ENCODE results near the gene PLSCR1. TPM values are rescaled to one million over a fixed set of nuclear protein-coding genes. Genes with fewer than 3 reads are reported as not detected.

Gene PLSCR1
- total and polyA plus RNA-seq, 9 of the 15 experiments (the other 6 are each of a cell fraction or from before 2014, with no cell fraction given): 40.6 to 122 (median 69.1) TPM

DNA sequence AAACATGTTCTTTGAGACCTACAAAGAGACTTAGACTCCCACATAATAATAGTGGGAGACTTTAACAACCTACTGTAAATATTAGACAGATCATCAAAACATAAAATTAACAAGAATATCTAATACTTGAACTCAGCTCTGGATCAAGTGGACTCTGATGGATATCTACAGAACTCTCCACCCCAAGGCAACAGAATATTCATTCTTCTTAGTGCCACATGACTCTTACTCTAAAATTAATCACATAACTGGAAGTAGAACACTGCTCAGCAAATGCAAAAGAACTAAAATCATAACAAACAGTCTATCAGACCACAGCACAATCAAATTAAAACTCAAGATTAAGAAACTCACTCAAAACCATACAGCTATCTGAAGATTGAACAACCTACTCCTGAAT is 59.1 kb downstream of the PLSCR1 start:
- Histone ChIP-seq H3K9me3 (replicated peaks; ENCODE audit: control insufficient read depth, insufficient read depth, low read depth, low read length) (no peaks in the 10 kb centered on the region), H3K27ac (ENCODE audit: extremely low read depth, low read depth, low read length) (no peak overlapping the region), H3K4me2 (ENCODE audit: insufficient read depth, low read length) (no peak overlapping the region), H3K4me1 (replicated peaks in 1 of 2; ENCODE audit: control insufficient read depth in 2 of 2, insufficient read depth in 2 of 2, low read length in 2 of 2) (no peaks in the 10 kb centered on the region), H3K79me2 (ENCODE audit: control insufficient read depth, insufficient read depth, low read length) (no peaks in the 10 kb centered on the region), H3K27me3 (ENCODE audit: control insufficient read depth in 2 of 2, insufficient read depth in 2 of 2, low read length in 2 of 2) (no peaks in the 10 kb centered on the region), H3K4me3 (no peak overlapping the region), H4K20me1 (replicated peaks; ENCODE audit: control insufficient read depth, insufficient read depth, low read length) (no peaks in the 10 kb centered on the region), H3K9me1 (ENCODE audit: control insufficient read depth, insufficient read depth, low read length) (no peaks in the 10 kb centered on the region), H2AFZ (ENCODE audit: low read depth, low read length) (no peak overlapping the region), H3K9ac (ENCODE audit: insufficient read depth in 1 of 2, low read depth in 2 of 2, low read length in 2 of 2) (no peak overlapping the region), H3K36me3 (ENCODE audit: control insufficient read depth, insufficient read depth, low read length) (no peaks in the 10 kb centered on the region)
- in situ Hi-C loops (cut with MboI) (no loop called here), intact Hi-C loops (cut with micrococcal nuclease) (no loop called here)
- FAIRE-seq (no peak), DNase-seq (ENCODE audit: extremely low read depth in 1 of 4, low spot score in 3 of 4) (no peak), ATAC-seq (no peak)
- ChIA-PET POLR2A (no interaction called here), CTCF (ENCODE audit: low intra/inter-chr PET ratio) (no interaction called here)
- no TSS peak for BruUV-seq (replicated peaks)
- TF ChIP-seq DMBX1 (CRISPR knock-in tag; IDR thresholded peaks at IDR 0.05; ENCODE audit: borderline replicate concordance) (no peak), POLR3G (IDR thresholded peaks at IDR 0.05; ENCODE audit: extremely low read depth, insufficient read length, insufficient replicate concordance) (no peak), TBL1XR1 (IDR thresholded peaks at IDR 0.05; ENCODE audit: low read length in 2 of 2) (no peak), CHD2 (IDR thresholded peaks at IDR 0.05; ENCODE audit: low read depth, low read length) (no peak), PPARD (CRISPR knock-in tag; IDR thresholded peaks at IDR 0.05) (no peak), PRMT5 (CRISPR knock-in tag; IDR thresholded peaks at IDR 0.05) (no peak), SREBF1 (IDR thresholded peaks at IDR 0.05; ENCODE audit: borderline replicate concordance, low read depth, low read length) (no peak), TEAD1 (CRISPR knock-in tag; IDR thresholded peaks at IDR 0.05) (no peak), NELFE (IDR thresholded peaks at IDR 0.05; ENCODE audit: insufficient read depth, insufficient read length) (no peak), KLF10 (CRISPR knock-in tag; IDR thresholded peaks at IDR 0.05) (no peak), ZNF79 (CRISPR knock-in tag; IDR thresholded peaks at IDR 0.05; ENCODE audit: low read depth) (no peak), KLF6 (CRISPR knock-in tag; IDR thresholded peaks at IDR 0.05; ENCODE audit: borderline replicate concordance) (no peak), RHOXF2B (CRISPR knock-in tag; conservative IDR thresholded peaks at IDR 0.05) (no peak)
- TF ChIP-seq, protein P1, sequence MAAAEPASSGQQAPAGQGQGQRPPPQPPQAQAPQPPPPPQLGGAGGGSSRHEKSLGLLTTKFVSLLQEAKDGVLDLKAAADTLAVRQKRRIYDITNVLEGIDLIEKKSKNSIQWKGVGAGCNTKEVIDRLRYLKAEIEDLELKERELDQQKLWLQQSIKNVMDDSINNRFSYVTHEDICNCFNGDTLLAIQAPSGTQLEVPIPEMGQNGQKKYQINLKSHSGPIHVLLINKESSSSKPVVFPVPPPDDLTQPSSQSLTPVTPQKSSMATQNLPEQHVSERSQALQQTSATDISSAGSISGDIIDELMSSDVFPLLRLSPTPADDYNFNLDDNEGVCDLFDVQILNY (CRISPR knock-in tag; IDR thresholded peaks at IDR 0.05): no peak
- TF ChIP-seq, protein P2, sequence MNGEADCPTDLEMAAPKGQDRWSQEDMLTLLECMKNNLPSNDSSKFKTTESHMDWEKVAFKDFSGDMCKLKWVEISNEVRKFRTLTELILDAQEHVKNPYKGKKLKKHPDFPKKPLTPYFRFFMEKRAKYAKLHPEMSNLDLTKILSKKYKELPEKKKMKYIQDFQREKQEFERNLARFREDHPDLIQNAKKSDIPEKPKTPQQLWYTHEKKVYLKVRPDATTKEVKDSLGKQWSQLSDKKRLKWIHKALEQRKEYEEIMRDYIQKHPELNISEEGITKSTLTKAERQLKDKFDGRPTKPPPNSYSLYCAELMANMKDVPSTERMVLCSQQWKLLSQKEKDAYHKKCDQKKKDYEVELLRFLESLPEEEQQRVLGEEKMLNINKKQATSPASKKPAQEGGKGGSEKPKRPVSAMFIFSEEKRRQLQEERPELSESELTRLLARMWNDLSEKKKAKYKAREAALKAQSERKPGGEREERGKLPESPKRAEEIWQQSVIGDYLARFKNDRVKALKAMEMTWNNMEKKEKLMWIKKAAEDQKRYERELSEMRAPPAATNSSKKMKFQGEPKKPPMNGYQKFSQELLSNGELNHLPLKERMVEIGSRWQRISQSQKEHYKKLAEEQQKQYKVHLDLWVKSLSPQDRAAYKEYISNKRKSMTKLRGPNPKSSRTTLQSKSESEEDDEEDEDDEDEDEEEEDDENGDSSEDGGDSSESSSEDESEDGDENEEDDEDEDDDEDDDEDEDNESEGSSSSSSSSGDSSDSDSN (IDR thresholded peaks at IDR 0.05; ENCODE audit: borderline replicate concordance in 1 of 2, low read depth in 2 of 2, low read length in 2 of 2): no peak
- TF ChIP-seq, protein P3, sequence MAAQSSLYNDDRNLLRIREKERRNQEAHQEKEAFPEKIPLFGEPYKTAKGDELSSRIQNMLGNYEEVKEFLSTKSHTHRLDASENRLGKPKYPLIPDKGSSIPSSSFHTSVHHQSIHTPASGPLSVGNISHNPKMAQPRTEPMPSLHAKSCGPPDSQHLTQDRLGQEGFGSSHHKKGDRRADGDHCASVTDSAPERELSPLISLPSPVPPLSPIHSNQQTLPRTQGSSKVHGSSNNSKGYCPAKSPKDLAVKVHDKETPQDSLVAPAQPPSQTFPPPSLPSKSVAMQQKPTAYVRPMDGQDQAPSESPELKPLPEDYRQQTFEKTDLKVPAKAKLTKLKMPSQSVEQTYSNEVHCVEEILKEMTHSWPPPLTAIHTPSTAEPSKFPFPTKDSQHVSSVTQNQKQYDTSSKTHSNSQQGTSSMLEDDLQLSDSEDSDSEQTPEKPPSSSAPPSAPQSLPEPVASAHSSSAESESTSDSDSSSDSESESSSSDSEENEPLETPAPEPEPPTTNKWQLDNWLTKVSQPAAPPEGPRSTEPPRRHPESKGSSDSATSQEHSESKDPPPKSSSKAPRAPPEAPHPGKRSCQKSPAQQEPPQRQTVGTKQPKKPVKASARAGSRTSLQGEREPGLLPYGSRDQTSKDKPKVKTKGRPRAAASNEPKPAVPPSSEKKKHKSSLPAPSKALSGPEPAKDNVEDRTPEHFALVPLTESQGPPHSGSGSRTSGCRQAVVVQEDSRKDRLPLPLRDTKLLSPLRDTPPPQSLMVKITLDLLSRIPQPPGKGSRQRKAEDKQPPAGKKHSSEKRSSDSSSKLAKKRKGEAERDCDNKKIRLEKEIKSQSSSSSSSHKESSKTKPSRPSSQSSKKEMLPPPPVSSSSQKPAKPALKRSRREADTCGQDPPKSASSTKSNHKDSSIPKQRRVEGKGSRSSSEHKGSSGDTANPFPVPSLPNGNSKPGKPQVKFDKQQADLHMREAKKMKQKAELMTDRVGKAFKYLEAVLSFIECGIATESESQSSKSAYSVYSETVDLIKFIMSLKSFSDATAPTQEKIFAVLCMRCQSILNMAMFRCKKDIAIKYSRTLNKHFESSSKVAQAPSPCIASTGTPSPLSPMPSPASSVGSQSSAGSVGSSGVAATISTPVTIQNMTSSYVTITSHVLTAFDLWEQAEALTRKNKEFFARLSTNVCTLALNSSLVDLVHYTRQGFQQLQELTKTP (IDR thresholded peaks at IDR 0.05; ENCODE audit: low read depth in 1 of 2, partially characterized antibody in 2 of 2): no peak

Measured in K562 (cell line).